HEK293T (cell line): ENCODE results near the gene NDUFS4.

Experiments used
- ARNT ChIP-seq: fragments of 450-650 bp; IDR thresholded peaks from 2 replicates; pipeline ENCODE4 v1.6.1; 2017; ENCODE audit warnings: mild to moderate bottlenecking
- BHLHE40 ChIP-seq: fragments of 450-650 bp; IDR thresholded peaks from 2 replicates; pipeline ENCODE4 v1.6.1; 2016; ENCODE audit warnings: mild to moderate bottlenecking, moderate library complexity, borderline replicate concordance
- CTBP1 ChIP-seq: fragments of 450-650 bp; IDR thresholded peaks from 2 replicates; pipeline ENCODE4 v1.6.1; 2016; ENCODE audit warnings: borderline replicate concordance
- ELF4 ChIP-seq: fragments of 450-650 bp; IDR thresholded peaks from 2 replicates; pipeline ENCODE4 v1.6.1; 2017; ENCODE audit warnings: antibody characterized with exemption
- FOXA1 ChIP-seq: fragments of 450-650 bp; IDR thresholded peaks from 2 replicates; pipeline ENCODE4 v1.6.1; 2016; ENCODE audit warnings: mild to moderate bottlenecking
- FOXM1 ChIP-seq: fragments of 450-650 bp; IDR thresholded peaks from 2 replicates; pipeline ENCODE4 v1.6.1; 2017; ENCODE audit warnings: mild to moderate bottlenecking, borderline replicate concordance
- HDGF ChIP-seq: fragments of 450-650 bp; IDR thresholded peaks from 2 replicates; pipeline ENCODE4 v1.6.1; 2017; ENCODE audit warnings: antibody characterized with exemption, borderline replicate concordance
- L3MBTL2 ChIP-seq: fragments of 450-650 bp; conservative IDR thresholded peaks from 2 replicates; pipeline ENCODE4 v1.6.1; 2016; ENCODE audit warnings: mild to moderate bottlenecking
- LEF1 ChIP-seq: fragments of 450-650 bp; IDR thresholded peaks from 2 replicates; pipeline ENCODE4 v1.6.1; 2017; ENCODE audit warnings: mild to moderate bottlenecking, borderline replicate concordance
- SP1 ChIP-seq: fragments of 450-650 bp; IDR thresholded peaks from 2 replicates; pipeline ENCODE4 v1.6.1; 2017
- SUZ12 ChIP-seq: fragments of 450-650 bp; IDR thresholded peaks from 2 replicates; pipeline ENCODE4 v1.6.1; 2016; ENCODE audit warnings: mild to moderate bottlenecking
- TARDBP ChIP-seq: fragments of 450-650 bp; IDR thresholded peaks from 2 replicates; pipeline ENCODE4 v1.6.1; 2016
- TF ChIP-seq, protein P1 (sequence below): fragments of 450-650 bp; IDR thresholded peaks from 2 replicates; pipeline ENCODE4 v1.6.1; 2016

- TF ChIP-seq LEF1 (no peak), HDGF (no peak), FOXM1 (no peak), ELF4 (no peak), ARNT (no peak), TARDBP (no peak), L3MBTL2 (no peak), FOXA1 (no peak), BHLHE40 (no peak), SUZ12 (no peak), CTBP1 (no peak), SP1 (no peak)
- TF ChIP-seq, protein P1, sequence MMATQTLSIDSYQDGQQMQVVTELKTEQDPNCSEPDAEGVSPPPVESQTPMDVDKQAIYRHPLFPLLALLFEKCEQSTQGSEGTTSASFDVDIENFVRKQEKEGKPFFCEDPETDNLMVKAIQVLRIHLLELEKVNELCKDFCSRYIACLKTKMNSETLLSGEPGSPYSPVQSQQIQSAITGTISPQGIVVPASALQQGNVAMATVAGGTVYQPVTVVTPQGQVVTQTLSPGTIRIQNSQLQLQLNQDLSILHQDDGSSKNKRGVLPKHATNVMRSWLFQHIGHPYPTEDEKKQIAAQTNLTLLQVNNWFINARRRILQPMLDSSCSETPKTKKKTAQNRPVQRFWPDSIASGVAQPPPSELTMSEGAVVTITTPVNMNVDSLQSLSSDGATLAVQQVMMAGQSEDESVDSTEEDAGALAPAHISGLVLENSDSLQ: no peak
These were observed 154.2 kb downstream of the NDUFS4 start for GRCh38 chr5:53714667-53715010.
